ENCODE measurements around the gene REV3L.

REV3L gene

DNA sequence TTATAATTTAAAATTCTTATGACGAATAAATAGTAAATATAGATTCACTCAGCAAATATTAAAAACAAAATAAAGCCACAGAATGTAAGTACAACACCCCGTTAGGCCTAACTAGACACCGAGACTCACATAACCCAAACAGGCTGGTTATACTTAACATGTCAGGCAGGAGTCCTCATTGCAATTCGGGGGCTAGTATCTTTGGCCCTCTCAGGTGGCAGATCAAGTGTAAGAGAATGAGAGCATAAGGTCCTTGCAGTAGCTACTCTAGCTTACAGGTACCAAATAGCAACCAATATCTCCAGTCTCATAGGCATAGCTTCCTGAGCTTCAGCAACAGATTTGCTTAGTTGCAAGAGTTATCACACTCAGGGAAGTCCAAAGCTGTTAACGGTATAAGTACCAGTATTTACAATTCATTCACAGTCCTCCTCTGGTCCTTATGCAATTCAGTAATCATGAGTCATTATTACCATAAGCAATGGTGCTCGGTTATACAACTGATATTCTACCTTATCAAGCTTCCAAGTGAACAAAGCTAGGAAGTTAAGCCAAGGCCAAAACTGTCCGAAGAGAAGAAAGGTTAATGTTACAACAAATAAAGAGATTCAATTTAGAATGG lies 20.1 kb downstream of the REV3L start:
- DNase-seq, result no peak

DNA sequence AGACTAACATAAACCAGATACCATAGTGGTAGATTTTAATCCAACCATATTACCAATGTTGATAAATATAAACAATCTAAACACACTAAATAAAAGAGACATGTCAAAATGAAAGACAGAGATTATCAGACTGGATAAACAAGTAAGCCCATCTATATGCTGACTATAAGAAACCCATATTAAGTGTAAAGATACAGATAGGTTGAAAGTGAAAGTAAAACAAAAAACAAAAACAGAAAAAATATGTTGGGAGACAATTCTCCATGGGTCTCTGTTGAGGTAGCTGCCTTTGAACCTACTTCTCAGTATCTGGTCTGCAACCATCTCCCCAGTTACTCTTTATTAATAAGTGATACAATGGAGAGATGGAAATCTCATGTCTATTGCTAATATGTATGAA lies 21.2 kb downstream of the REV3L start:
- DNase-seq, result no peak

DNA sequence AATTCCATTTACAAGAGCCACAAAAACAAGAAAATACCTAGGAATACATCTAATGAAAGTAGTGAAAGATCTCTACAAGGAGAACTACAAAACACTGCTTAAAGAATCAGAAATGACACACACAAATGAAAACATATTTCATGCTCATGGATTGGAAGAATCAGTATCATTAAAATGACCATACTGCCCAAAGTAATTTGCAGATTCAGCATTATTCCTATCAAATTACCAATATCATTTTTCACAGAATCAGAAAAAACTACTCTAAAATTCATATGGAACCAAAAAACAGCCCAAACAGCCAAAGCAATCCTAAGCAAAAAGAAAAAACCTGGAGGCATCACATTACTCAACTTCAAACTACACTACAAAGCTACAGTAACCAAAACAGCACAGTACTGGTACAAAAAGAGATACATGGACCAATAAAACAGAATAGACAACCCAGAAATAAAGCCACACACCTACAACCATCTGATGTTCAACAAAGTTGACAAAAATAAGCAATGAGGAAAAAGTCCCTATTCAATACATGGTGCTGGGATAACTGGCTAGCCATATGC lies 24.3 kb downstream of the REV3L start:
- no peak for DNase-seq

DNA sequence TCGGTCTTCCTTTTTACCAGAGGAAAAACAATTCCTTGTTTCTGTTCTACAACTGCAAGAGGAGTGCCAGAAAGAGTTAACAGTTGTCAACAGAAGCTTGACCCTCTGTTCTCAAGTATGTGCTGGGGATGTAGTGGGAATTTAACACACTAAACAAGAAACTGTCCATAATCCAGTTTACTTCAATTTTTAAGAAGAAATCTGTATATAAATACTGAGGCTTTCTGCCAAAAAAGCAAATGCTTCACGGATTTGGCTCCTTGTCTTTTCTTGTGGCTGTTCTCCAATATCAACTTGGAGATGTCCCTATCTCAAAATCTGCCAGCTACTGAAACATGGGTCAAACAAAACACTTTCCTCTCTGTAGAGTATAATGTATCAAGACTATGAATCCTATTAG lies 26.8 kb downstream of the REV3L start:
- no peak for DNase-seq

DNA sequence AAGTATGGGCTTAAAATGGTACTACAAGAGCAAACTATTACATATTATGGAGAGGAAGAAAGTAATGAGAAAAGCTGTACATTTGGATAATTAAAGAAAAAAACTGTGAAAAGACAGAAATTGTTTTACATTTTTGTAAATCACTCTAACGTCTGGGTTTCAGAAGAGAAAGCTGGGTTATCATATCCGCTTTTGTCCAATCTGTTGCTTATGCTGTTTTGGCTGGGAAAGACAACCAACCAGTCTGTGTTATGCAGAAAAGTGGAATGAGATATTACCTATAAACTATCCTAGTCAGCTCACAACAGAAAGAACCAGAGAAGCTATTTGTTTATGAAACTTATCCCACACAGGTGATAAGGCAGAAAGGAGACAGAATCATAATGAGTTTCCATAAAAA lies 32.4 kb downstream of the REV3L start:
- no peak for DNase-seq

DNA sequence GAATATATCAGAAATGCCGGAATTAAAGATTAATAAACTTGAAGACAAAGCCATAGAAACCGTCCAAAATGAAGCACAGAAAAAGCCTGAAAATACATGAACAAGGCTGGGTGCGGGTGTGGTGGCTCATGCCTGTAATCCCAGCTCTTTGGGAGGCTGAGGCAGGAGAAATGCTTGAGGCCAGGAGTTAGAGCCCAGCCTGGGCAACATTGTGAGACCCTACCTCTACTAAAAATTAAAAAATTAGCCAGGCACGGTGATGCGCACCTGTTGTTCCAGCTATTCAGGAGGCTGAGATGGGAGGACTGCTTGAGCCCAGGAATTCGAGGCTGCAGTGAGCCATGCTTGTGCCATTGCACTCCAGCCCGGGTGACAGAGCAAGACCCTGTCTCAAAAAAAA lies 32.9 kb downstream of the REV3L start:
- DNase-seq, result no peak

DNA sequence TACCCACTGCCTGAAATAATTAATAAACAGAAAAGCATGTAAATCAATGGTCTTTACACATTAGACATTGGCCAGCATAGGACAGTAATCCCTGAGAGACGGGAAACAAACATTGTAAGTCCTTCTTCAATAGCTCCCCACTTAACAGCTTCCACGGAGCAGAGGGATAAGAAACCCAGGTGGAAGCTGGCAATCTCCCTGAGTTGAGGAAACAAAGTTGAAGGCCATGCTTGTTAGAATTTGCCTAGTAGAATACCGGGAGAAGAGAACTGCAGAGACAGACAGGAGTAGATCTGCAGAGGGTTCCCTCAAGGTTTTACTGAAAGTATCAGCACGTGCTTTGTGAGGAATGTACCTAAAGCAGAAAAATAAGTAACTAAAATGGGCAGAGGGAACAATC lies 33.9 kb downstream of the REV3L start:
- DNase-seq, result no peak

DNA sequence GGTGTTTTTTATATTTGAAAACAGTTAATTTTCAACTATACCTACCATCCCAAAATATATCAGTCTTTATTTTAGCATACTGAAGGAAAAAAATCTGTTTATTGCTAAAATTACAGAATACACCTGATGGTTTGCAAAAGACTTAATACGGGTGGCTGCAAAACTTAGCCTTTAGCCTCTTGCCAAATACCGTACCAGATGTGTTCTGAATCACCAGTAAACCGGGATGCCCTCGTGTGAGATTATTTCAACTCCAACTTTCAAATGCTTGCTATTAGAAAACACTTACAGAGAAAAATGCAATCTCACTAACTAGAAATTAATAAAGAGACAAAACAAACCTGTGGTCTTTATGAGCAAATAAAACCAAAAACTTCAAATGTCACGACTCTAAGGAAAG lies 36.0 kb downstream of the REV3L start:
- DNase-seq, result no peak

DNA sequence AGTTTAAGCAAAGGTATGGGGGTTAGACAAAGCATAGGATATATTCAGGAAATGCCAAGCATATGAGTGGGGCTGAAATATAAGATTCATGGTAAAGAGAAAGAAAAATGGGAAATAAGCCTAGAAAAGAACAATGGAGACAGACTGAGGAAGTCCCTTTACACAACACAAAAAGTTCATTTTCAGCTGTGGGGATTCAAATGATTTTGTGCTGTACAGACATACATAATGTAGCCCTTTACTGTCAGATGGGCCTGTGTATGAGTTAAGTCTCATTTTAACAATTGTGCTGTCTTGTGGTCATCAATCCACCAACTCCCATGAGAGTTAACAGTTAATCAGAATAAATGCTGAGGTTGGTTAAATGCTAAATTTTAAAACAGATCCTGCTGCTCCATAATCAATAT lies 37.2 kb downstream of the REV3L start:
- no peak for DNase-seq

DNA sequence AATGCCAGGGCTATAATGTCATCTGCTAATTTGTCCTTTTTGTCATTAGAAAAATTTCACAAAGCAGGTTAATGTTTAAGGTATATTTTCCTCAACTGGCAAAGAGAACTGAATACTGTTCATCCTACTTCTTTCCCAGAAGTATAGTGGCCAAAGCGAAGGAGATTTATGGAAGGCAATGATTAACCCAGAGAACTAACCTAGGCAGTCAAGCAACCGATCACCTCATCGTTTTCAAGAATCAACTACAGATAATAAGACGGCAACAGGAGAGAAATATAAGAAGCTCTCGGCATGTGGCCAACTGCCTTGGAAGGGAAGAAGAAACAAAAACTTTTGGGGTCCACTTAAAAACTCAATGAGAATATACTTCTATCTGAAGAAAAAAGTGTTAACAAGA lies 38.2 kb downstream of the REV3L start:
- no peak for DNase-seq

DNA sequence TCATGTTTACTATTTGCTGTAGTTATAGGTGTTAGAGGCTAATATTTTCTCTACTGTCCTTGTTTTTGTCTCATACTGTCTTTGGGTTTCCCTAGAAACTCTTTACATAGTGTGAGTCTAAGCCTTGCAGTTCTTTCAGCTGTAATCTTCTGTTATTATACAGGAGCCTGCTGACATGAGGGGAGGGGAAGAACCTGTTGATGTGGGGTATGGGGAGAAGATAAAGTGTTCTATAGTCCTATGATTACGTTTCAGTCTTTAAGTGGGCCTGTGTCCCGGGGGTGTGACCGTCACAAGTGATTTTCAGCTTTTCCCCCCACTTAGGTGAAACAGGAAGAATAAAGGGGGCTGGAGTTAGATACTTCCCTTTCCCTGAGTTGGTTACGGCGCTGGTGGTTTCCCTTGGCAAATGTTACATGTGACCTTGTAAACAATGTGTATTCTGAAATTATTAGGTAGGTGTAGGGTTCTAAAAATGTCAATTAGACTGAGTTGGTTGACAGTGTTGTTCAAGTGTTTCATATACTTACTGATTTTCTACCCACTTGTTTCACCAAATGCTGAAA lies 41.3 kb downstream of the REV3L start:
- DNase-seq, result no peak

DNA sequence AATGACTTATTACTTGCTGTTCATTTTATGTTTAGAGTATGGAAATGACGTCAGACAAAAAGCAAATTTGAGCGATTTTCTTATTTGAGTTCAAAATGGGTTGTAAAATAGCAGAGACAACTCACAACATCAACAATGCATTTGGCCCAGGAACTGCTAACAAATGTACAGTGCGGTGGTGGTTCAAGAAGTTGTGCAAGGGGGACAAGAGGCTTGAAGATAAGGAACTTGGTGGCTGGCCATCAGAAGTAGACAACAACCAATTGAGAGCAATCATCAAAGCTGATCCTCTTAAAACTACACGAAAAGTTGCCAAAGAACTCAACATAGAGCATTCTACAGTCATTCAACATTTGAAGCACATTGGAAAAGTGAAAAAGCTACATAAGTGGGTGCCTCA lies 43.8 kb downstream of the REV3L start:
- no peak for DNase-seq

DNA sequence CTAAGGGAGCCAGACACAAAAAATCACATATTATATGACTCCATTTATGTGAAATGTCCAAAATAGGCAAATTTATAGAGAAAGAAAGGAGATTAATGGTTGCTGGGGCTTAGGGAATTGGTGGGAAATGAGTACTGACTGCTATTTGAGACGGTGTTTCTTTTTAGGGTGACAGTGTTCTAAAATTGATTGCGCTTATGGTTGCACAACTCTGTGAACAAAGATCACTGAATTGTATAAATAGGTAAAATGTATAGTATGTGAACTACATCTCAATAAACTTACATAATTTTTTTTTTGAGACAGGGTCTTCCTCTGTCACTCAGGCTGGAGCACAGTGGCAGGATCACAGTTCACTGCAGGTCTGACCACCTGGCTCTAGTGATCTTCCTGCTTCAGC lies 45.4 kb downstream of the REV3L start:
- no peak for DNase-seq

DNA sequence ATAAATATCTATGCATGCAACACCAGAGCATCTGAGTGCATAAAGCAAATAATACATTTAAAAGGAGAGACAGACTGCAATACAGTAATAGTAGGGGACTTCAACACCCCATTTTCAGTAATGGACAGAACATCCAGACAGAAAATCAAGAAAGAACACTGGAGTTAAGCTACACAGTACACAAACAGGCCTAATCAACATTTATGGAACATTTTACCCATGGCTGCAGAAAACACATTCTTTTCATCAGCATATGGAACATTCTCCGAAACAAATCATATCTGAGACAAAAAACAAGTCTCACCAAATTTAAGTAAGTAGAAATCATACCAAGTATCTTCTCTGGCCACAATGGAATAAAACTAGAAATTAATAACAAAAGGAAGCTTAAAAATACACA lies 50.5 kb downstream of the REV3L start:
- no peak for DNase-seq

DNA sequence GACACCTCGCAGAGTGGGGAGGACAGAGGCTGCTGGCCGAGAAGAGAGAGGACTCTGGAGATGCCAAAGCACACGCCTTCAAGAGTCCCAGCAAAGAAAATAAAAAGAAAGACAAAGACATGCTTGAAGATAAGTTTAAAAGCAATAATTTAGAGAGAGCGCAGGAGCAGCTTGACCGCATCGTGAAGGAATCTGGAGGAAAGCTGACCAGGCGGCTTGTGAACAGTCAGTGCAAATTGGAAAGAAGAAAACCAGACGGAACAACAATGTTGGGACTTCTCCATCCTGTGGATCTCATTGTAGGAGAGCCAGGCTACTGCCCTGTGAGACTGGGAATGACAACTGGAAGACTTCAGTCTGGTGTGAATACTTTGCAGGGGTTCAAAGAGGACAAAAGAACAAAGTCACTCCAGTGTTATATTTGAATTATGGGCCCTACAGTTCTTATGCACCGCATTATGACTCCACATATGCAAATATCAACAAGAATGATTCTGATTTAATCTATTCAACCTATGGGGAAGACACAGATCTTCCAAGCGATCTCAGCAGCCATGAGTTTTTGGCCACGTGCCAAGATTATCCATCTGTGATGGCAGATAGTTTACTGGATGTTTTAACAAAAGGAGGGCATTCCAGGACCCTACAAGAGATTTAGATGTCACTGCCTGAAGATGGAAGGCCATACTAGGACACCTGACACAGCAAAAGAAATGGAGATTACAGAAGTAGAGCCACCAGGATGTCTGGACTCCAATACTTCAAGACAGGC lies 52.2 kb downstream of the REV3L start:
- DNase-seq, result no peak

DNA sequence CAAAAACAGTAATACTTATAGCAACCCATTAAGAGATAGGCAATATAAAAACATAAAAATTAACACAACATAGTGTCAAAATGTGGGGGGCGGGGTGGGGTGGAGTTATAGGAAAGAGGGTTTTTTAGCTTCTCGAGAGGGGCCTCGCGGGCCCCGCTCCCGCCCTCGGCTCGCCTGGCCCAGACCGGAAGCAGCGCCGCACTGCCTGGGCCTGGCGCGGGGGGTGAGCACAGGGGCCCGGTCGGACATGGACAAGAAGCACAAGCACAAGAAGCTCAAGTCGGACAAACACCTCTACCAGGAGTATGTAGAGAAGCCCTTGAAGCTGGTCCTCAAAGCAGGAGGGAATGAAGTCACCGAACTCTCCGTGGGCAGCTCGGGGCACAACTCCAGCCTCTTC lies 53.4 kb downstream of the REV3L start:
- no peak for DNase-seq

DNA sequence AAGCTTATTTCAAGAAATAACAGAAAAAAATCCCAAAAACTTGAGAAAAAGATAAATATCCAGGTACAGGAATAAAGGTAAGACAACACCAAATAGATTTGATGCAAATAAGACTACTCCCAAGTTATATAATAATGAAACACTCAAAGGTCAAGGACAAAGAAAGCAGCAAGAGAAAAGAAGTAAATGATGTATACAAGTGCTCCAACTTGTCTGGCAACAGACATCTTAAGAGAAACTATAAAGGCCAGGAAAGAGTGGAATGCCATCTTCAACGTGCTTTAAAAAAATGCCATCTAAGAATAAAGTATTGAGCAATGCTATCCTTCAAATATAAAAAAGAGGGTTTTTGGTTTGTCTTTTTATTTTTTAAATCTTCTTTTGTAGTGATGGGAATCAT lies 54.2 kb downstream of the REV3L start:
- DNase-seq, result no peak

DNA sequence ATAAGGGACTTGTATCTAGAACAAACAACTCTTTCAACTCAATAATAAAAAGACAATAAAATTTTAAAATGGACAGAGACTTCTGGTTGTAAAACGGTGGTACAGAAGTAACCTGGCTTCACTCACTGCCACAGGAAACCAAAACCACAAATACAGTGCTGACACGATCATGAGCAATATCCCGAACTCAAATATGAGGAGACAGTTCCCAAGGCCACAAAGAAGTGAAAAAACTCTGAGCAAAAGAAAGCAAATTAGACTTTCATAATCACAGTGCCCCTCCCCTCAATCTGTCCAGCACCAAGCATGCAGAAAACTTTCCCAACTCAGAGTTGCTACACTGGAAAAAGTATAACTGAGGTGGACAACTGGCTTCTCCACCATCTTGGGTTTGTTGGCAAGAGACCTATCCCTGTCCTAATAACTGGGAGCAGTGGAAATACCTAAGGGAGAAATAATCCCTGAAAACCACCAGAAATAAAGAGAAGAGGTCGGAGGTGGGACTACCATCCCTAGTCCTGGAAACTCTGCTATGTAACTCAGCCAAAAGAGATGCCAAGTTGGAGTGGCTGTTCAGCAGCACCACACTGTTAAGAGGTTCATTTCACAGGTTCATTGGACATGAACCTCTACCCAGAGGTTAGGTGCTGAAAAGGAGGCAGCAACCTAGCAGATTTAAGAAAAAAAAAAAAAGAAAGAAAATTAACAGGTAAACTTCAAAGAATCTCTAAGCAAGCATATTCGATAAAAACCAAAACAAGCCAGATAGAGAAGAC lies 55.5 kb downstream of the REV3L start:
- DNase-seq, result no peak

DNA sequence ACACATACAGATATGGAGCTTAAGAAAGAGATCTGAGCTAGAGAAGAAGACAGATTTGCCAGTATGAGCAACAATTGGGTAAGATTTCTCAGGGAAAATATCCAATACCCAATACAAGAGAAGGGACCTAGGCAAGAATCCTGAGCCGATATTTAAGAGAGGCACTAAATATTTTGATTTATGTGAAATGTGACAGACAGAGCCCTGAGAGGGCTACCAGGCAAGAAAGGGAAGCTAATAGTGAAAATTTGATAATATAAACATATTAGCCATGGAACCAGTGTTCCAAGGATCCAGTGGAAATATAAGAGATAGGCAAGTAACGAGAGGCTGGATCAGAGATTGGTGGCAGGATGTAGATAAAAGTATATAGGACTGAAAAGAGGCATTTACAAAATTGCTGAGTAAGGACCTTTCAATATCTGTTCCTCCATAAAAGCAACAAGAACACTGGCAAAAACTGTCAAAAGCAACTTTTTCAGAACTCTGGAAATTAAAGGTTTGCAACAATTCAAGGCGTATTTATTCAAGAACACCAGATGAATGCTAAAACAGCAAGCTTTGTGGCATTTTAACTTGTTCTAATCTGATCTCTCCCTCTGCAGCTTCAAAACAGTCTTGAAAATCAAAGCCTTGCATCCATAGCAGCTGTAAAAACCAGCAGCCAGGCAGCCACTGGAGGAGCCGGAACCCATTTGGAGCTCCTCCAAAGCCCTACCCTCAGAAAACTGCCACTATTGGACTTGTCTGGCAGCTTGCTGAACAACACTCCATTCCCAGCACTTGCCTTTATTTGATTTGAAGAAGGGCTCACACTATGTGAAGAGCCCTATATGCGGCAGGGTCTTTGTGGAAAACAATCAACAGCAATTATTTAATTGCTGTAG lies 58.8 kb downstream of the REV3L start:
- no peak for DNase-seq

DNA sequence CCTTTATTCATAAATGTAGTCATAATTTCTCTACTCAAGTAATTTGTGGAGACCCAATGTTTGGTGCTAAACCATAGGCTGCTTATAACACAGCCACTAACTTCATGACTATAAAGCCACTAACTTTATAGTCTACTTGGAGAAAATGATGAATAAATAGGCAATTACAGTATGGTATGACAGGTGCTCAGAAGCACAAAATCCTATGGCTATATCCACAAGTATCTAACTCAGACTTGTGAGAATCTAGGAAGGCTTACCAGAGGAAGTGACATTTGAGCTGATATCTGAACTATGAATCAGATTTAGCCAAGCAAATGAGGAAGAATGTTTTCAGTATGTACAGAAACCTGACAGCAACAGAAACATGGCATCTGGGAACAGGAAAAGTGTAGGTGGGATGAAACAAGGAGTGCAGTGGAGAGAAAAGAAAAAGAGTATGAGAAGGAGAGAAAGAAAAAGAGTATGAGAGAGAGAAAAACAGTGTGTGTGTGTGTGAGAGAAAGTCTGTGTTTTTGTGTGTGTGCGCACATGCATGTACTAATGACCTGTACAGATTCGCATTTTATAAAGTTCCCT lies 59.9 kb downstream of the REV3L start:
- DNase-seq, result no peak

DNA sequence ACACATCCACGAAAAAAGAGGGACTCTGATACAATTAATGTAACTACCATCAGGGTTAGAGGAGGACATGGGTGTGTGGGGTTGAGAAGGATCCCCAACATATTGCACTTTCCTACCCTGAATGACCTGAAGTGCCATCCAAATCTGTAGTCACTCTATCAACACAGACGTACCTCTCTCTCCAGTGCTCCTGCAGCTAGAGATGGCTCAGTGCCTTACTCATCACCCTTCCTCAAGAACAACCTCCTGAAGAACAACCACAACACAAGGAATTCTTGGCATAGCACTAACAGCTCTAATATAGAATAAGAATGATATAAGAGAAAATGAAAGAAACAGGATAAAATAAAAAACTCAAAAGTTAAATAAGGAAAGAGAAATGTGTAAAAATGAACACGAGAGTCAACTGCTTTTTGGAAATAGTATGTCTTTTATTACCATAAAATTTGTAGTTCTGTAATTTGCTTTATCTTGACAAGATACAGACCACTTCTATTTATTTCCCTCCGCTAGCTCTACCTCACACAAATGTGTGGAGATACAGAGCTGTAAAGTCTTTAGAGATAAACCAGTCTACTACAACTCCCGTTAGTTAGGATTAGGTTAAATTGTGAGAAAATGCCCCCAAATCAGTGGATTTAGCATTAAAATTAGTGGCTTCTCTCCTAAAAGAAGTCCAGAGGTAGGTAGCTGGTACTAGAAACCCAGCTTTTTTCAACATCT lies 63.9 kb downstream of the REV3L start:
- DNase-seq, result no peak
